WTC11 (cell line): ENCODE data around the gene RNGTT.

Experiments used
- CREM ChIP-seq: sonication (generic); formaldehyde crosslinking; IDR thresholded peaks from 2 replicates; pipeline ENCODE4 v1.8.1; 2022; ENCODE audit warnings: mild to moderate bottlenecking, missing genetic modification reagents, moderate library complexity
- MLX ChIP-seq: sonication (generic); formaldehyde crosslinking; IDR thresholded peaks from 2 replicates; pipeline ENCODE4 v1.8.1; 2023; ENCODE audit warnings: mild to moderate bottlenecking, missing genetic modification reagents, moderate library complexity
- ZBTB21 ChIP-seq: sonication (generic); formaldehyde crosslinking; IDR thresholded peaks from 2 replicates; pipeline ENCODE4 v1.8.1; 2023; ENCODE audit warnings: mild to moderate bottlenecking, missing genetic modification reagents, borderline replicate concordance

GRCh38 chr6:88916615-88917208 lies 46.7 kb downstream of the RNGTT start:
- TF ChIP-seq MLX (CRISPR knock-in tag) (no peak), CREM (CRISPR knock-in tag) (no peak), ZBTB21 (no peak)
